Activated naive CD8-positive, alpha-beta T cell treated with anti-CD3 and anti-CD28 coated beads, Interleukin-2, amount 50 U/mL, for 24 hours (primary cell): ENCODE data around the gene CLUH.
A peak's percentile ranks its signal among the peaks of the same experiment; 100 is the strongest.
"Not testable (repeated sequence)": the region's sequence is repeated elsewhere in the genome, so short reads cannot be mapped to it uniquely, and the experiment has no call there.

Experiments
- ATAC-seq: fragments of 150-1000 bp; cut with Tn5 transposase; one replicate; pipeline ENCODE4 v1.10.0; 2021
- DNase-seq: peaks from one replicate; pipeline ENCODE4 v3.0.0; 2021
- H3K27ac Mint-ChIP-seq: one replicate; pipeline ENCODE4 v1.8.0; 2021; ENCODE audit warnings: mild to moderate bottlenecking, mixed read lengths
- H3K27me3 Mint-ChIP-seq: one replicate; pipeline ENCODE4 v1.8.0; 2021; ENCODE audit warnings: mixed read lengths
- H3K36me3 Mint-ChIP-seq: one replicate; pipeline ENCODE4 v1.8.0; 2021; ENCODE audit warnings: low read depth, mixed read lengths
- H3K4me1 Mint-ChIP-seq: one replicate; pipeline ENCODE4 v1.8.0; 2021; ENCODE audit warnings: mixed read lengths
- H3K4me3 Mint-ChIP-seq: one replicate; pipeline ENCODE4 v1.8.0; 2021; ENCODE audit warnings: mild to moderate bottlenecking, moderate library complexity, mixed read lengths
- H3K9me3 Mint-ChIP-seq: one replicate; pipeline ENCODE4 v1.8.0; 2021; ENCODE audit warnings: mixed read lengths

The CLUH gene

GRCh38 chr17:2691069-2691871 is 20.3 kb downstream of the CLUH start:
- ATAC-seq (no peak), DNase-seq (no peak)
- no peaks in the 10 kb centered on the region for H3K9me3 Mint-ChIP-seq
- H3K4me3 Mint-ChIP-seq = no peak overlapping the region
- H3K27ac Mint-ChIP-seq = no peak overlapping the region
- H3K36me3 Mint-ChIP-seq = peaks cover 6% of the 10 kb centered on the region
- no peaks in the 10 kb centered on the region for H3K27me3 Mint-ChIP-seq
- H3K4me1 Mint-ChIP-seq = peaks cover 6% of the 10 kb centered on the region

- ATAC-seq (no peak), DNase-seq (no peak)
- Mint-ChIP-seq H3K4me1 (peaks cover 6% of the 10 kb centered on the region), H3K36me3 (peaks cover 6% of the 10 kb centered on the region), H3K27me3 (no peaks in the 10 kb centered on the region), H3K9me3 (no peaks in the 10 kb centered on the region), H3K27ac (no peak overlapping the region), H3K4me3 (no peak overlapping the region)
Observed at GRCh38 chr17:2690165-2691068, 21.1 kb downstream of the CLUH start.

- ATAC-seq (no peak), DNase-seq (no peak)
- Mint-ChIP-seq H3K27ac (peak overlapping the region; percentile 31), H3K4me3 (no peak overlapping the region), H3K4me1 (peaks cover 6% of the 10 kb centered on the region), H3K9me3 (no peaks in the 10 kb centered on the region), H3K27me3 (no peaks in the 10 kb centered on the region), H3K36me3 (peaks cover 6% of the 10 kb centered on the region)
Observed at GRCh38 chr17:2689411-2690164, 22.0 kb downstream of the CLUH start.

- ATAC-seq (no peak), DNase-seq (no peak)
- Mint-ChIP-seq H3K4me1 (peaks cover 6% of the 10 kb centered on the region), H3K4me3 (no peak overlapping the region), H3K9me3 (no peaks in the 10 kb centered on the region), H3K27ac (peak overlapping the region; percentile 31), H3K27me3 (no peaks in the 10 kb centered on the region), H3K36me3 (peaks cover 10% of the 10 kb centered on the region)
Observed at GRCh38 chr17:2688351-2689342, 22.9 kb downstream of the CLUH start.

- H3K27ac Mint-ChIP-seq = peak overlapping the region; percentile 35
Observed at GRCh38 chr17:2687074-2687418, 24.5 kb downstream of the CLUH start.

GRCh38 chr17:2685696-2686095 is 25.9 kb downstream of the CLUH start:
- no peak overlapping the region for H3K27ac Mint-ChIP-seq
- H3K4me1 Mint-ChIP-seq = peaks cover 6% of the 10 kb centered on the region
- H3K4me3 Mint-ChIP-seq = no peak overlapping the region
- ATAC-seq (no peak), DNase-seq (no peak)
- no peaks in the 10 kb centered on the region for H3K9me3 Mint-ChIP-seq
- H3K36me3 Mint-ChIP-seq = peaks cover 20% of the 10 kb centered on the region
- no peaks in the 10 kb centered on the region for H3K27me3 Mint-ChIP-seq

More at GRCh38 chr17:2687074-2687418, 24.5 kb downstream of the CLUH start:
- no peak for ATAC-seq
- H3K4me3 Mint-ChIP-seq = no peak overlapping the region
- DNase-seq = no peak
- peaks cover 14% of the 10 kb centered on the region for H3K36me3 Mint-ChIP-seq
- no peaks in the 10 kb centered on the region for H3K9me3 Mint-ChIP-seq
- peaks cover 6% of the 10 kb centered on the region for H3K4me1 Mint-ChIP-seq
- H3K27me3 Mint-ChIP-seq = no peaks in the 10 kb centered on the region

GRCh38 chr17:2684549-2684948 is 27.0 kb downstream of the CLUH start:
- DNase-seq (no peak), ATAC-seq (no peak)
- no peaks in the 10 kb centered on the region for H3K27me3 Mint-ChIP-seq
- no peaks in the 10 kb centered on the region for H3K9me3 Mint-ChIP-seq
- H3K27ac Mint-ChIP-seq = peak overlapping the region; percentile 57
- H3K4me1 Mint-ChIP-seq = peaks cover 6% of the 10 kb centered on the region
- no peak overlapping the region for H3K4me3 Mint-ChIP-seq
- peaks cover 29% of the 10 kb centered on the region for H3K36me3 Mint-ChIP-seq

- no peak for ATAC-seq
- Mint-ChIP-seq H3K9me3 (no peaks in the 10 kb centered on the region), H3K27ac (peak overlapping the region; percentile 49), H3K27me3 (no peaks in the 10 kb centered on the region), H3K36me3 (peaks cover 33% of the 10 kb centered on the region), H3K4me3 (no peak overlapping the region), H3K4me1 (peaks cover 2% of the 10 kb centered on the region)
- DNase-seq = no peak
Observed at GRCh38 chr17:2683912-2684311, 27.7 kb downstream of the CLUH start.

- H3K4me3 Mint-ChIP-seq = no peak overlapping the region
- no peaks in the 10 kb centered on the region for H3K27me3 Mint-ChIP-seq
- H3K36me3 Mint-ChIP-seq = peaks cover 37% of the 10 kb centered on the region
- no peaks in the 10 kb centered on the region for H3K9me3 Mint-ChIP-seq
- H3K27ac Mint-ChIP-seq = no peak overlapping the region
- DNase-seq (no peak), ATAC-seq (no peak)
- no peaks in the 10 kb centered on the region for H3K4me1 Mint-ChIP-seq
Observed at GRCh38 chr17:2682176-2682938, 29.2 kb downstream of the CLUH start.

GRCh38 chr17:2681650-2682049 is 29.9 kb downstream of the CLUH start:
- DNase-seq (no peak), ATAC-seq (no peak)
- H3K4me3 Mint-ChIP-seq = no peak overlapping the region
- H3K36me3 Mint-ChIP-seq = peaks cover 42% of the 10 kb centered on the region
- no peak overlapping the region for H3K27ac Mint-ChIP-seq
- H3K27me3 Mint-ChIP-seq = no peaks in the 10 kb centered on the region
- no peaks in the 10 kb centered on the region for H3K4me1 Mint-ChIP-seq
- H3K9me3 Mint-ChIP-seq = no peaks in the 10 kb centered on the region

- no peaks in the 10 kb centered on the region for H3K27me3 Mint-ChIP-seq
- ATAC-seq = no peak
- no peak for DNase-seq
- H3K9me3 Mint-ChIP-seq = no peaks in the 10 kb centered on the region
- no peak overlapping the region for H3K27ac Mint-ChIP-seq
- H3K36me3 Mint-ChIP-seq = peaks cover 45% of the 10 kb centered on the region
- no peaks in the 10 kb centered on the region for H3K4me1 Mint-ChIP-seq
- H3K4me3 Mint-ChIP-seq = no peak overlapping the region
Observed at GRCh38 chr17:2680961-2681360, 30.6 kb downstream of the CLUH start.

GRCh38 chr17:2679247-2679646 is 32.3 kb downstream of the CLUH start:
- H3K36me3 Mint-ChIP-seq = peaks cover 56% of the 10 kb centered on the region
- H3K27me3 Mint-ChIP-seq, DNase-seq, H3K9me3 Mint-ChIP-seq, H3K4me1 Mint-ChIP-seq, ATAC-seq, H3K4me3 Mint-ChIP-seq: not testable (repeated sequence)
- H3K27ac Mint-ChIP-seq = peak overlapping the region; percentile 16

GRCh38 chr17:2672026-2672425 is 39.5 kb downstream of the CLUH start:
- Mint-ChIP-seq H3K4me1 (peaks cover 4% of the 10 kb centered on the region), H3K4me3 (no peak overlapping the region), H3K36me3 (peaks cover 53% of the 10 kb centered on the region), H3K27me3 (no peaks in the 10 kb centered on the region), H3K27ac (no peak overlapping the region), H3K9me3 (no peaks in the 10 kb centered on the region)
- no peak for DNase-seq
- ATAC-seq = no peak
